NCI-H1105 (cell line): ENCODE data around the gene NUP58.
"Not testable (repeated sequence)": the region's sequence is repeated elsewhere in the genome, so short reads cannot be mapped to it uniquely, and the experiment has no call there.

ENCODE experiments used
- DNase-seq: peaks from one replicate; lab custom pipeline; 2025; lab: John Stamatoyannopoulos, UW

The NUP58 gene

DNA sequence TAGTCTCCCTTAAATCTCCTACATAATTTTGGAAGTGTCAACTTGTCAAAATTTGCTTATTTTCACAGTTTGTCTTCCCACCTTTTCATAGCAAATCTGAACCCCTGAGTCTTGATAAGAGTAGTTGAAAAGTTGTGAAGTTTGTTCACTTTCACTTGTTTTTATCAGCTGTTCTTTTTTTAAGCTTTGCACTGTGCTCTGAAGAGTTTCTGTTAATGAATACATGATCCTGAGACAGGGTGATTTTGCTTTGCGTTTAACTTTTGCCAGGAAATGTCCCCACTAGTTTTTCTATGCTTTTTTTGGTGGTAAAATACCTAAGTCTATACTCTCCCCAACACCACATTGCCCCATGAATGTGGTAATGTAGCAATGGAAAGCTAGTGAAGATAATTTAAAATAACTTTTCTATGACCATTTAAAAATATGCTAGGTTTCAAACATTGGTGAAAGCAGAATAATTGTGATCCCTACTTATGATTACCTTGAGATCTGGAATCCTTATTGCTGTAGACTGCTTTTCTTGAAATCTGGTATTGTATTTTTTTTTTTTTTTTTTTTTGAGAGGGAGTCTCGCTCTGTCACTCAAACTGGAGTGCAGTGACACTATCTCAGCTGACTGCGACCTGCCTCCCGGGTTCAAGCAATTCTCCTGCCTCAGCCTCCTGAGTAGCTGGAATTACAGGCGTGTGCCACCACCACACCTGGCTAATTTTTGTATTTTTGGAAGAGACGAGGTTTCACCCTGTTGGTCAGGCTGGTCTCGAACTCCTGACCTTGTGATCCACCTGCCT lies 5.4 kb downstream of the NUP58 start:
- no peak for DNase-seq

DNA sequence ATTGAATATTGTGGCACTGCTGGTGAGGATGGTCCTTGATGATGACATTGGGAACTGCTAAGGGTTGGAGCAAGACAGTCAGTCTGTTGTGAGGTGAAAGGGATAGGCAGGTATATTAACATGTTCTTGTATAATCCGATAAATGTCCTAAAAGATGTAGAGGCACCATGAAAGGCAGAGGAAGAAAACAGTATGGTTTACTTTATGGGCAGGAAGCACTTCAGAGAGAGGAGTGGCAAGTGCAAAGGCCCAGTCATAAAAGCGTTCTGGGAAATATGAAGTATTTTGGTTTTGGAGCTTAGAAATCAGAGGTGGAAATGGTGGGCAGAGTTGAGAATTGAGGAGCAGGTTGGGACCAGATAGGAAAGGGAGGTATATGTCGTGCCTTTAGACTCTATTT lies 9.5 kb downstream of the NUP58 start:
- no peak for DNase-seq

DNA sequence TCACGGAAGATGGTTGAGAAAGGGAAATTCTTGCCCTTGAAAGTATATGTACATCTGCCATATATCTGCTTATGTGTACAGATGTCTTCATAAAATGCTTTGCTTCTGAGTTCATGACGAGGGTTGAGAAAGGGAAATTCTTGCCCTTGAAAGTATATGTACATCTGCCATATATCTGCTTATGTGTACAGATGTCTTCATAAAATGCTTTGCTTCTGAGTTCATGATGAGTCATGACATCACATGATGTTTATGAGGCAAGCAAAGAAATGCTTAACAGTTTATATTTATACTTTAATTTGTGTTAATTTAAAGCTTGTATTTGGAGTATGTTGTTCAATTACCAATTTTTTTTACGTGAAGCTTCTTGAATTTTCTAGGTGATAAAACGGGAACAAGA lies 17.5 kb downstream of the NUP58 start:
- DNase-seq, result not testable (repeated sequence)

DNA sequence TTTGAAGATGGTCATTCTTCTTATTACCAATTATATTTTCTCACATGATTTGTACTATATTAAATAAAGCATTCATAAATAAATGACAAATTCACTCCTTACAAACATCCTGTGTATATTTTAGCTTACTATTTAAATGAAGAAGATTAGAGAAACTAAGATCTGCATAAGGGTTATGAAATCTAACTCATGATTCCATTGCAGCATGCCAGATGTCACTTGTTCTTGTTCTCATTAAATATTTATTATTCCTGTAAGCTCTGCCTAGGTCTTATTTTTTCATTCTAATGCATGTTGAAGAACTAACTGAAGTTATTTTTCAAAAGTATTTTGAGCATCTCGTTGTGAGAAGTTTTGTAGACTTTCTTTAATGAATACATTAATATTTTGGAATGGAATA lies 18.3 kb downstream of the NUP58 start:
- DNase-seq, result no peak

DNA sequence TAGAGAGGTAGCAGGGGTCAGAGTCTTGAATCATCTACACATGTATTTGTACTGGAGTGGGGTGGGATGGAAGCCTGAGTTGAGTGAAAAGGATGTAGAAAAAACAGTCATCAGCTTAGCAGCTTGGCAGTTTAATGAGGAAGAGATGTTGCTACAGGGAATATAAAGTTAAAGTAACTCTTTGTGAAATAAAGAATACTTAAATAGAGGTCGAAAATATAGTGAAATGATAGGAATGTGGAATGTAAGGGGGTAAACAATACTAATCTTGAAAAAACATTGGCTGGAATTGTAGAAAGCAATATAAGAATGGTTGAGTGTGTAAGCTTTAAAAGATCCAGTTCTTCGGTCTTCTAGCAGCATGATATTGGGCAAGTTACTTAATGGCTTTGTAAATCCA lies 22.7 kb downstream of the NUP58 start:
- DNase-seq, result no peak

DNA sequence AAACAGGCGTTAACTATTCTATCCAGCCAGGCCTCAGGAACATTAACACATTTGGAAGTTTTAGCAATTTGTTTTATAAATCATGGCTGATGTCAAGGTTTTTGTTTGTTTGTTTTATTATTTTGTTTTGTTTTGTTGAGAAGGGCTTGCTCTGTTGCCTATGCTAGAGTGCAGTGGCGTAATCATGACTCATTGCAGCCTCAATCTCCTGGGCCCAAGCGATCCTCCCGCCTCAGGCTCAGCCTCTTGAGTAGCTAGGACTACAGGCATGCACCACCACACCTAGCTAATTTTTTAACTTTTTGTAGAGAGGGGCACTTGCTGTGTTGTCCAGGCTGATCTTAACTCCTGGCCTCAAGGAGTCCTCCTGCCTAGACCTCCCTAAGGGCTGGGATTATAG lies 28.3 kb downstream of the NUP58 start:
- no peak for DNase-seq

DNA sequence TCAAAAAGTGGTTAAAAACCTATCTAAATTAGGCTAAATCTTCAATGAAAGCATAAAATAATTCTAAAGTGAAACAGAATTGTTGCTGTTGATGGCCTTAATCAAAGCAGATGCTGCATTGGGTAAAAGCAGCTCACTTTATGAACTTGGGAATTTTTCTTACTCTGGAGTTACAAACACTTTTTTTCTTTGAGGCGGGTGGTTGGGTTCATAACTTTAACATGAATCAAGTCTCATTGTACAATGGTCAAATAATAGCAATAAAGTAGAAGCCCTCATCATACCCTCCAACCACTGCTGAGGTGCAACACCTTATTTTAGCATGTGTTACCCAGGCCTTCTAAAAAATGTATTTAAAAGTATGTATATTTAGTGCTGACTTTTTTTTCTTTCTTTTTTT lies 29.1 kb downstream of the NUP58 start:
- no peak for DNase-seq

DNA sequence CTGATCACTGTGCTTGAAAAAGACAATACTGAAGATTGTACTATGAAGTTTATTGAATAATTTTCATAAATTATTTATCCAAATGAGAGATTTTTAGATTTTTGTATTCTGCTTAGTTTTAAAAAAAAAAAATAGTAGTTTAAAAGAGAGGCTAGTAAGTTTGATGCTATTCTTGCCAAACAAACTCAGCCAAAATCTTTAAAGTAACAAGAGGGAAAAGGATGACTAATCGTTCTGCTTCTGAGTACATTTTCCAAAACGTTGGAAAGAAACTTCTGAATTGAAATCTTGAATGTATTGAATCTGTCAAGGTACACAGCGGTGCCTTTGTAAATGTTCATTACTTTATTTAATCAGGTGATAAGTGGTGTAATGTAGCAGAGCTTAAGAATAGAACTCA lies 34.4 kb downstream of the NUP58 start:
- DNase-seq, result no peak

DNA sequence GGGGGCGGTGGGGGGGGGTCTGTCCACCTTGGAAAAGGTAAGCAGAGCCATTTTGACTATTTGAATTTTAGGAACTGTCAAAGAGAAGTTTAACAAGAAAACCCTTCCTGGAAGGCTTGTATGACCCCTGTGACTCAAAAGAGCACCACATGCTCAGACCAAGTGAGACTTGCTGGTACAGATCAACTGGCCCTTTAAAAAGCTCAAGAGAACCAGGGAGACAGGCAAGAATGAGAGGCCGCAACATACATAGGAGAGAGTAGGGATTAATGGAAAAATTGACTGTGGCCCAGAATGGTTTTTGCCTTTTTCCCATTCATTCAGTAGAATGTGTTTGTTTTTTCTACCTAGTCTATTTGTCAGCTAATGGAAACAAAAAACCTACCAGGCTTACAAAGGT lies 44.2 kb downstream of the NUP58 start:
- no peak for DNase-seq

DNA sequence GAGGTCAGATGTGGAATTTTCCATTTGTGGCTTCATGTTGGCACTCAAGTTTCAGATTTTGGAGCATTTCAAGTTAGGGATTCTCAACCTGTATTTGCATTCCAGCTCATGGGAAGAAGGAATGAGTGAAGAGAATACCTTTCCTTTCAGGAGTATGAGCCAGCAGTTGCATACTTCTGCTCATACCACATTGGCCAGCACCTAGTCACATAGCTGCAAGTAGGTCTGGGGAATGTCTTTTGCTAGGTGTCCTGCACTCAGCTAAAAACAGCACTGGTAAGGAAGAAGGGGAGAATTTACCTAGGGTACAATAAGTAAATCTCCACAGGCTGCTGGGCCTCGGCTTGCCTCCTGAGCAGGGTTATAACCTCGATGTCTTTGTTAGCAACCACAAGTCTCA lies 45.7 kb downstream of the NUP58 start:
- no peak for DNase-seq

DNA sequence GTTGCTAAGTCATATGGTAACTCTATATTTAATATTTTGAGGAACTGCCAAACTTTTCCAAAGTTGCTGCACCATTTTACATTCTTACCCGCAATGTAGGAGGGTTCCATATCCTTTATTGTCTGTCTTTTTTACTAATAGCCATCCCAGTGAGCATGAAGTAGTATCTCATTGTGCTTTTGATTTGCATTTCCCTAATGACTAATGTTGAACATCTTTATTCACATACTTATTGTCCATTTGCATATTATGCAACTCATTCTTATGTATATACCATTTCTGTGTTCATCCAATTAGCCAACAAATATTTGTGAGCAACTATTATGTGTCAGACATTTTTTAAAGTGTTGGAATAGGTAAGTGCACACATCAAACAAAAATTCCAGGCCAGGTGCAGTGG lies 50.0 kb downstream of the NUP58 start:
- DNase-seq, result no peak

DNA sequence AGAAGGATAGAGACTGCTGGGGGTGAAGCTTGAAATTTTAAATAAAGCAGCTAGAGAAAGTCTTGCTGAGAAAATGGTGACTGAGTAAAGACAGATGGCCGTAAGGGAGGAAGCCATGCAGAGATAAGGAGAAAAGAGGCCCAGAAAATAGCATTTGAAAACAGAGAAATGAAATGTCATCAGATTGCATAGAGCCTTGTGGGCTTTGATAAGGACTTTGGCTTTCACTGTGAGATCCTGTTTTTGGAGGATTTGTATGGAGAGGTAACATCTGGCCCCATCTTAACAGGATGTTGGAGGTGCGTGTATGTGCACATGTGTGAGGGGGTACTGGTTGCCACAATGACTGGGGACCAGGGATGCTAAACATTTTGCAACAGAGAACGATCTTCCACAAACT lies 50.8 kb downstream of the NUP58 start:
- DNase-seq, result no peak

DNA sequence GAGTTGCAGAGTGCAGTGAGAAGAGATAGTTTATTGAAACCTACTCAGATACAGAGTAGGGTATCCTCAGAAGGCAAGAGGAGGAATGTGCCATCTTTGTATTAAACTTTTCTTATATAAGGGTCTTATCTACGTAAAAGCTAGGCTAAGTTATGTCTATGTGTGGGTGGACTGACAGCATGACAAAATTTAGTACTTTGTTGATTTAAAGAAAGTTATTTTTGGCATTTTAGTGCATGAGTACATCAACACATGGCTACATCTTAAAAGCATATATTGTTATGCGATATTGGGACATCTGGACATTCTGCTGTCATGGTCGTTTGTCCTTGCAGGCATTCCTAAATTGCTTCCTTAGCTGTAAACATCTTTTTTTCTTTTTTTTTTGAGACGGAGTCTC lies 51.4 kb downstream of the NUP58 start:
- DNase-seq, result no peak

DNA sequence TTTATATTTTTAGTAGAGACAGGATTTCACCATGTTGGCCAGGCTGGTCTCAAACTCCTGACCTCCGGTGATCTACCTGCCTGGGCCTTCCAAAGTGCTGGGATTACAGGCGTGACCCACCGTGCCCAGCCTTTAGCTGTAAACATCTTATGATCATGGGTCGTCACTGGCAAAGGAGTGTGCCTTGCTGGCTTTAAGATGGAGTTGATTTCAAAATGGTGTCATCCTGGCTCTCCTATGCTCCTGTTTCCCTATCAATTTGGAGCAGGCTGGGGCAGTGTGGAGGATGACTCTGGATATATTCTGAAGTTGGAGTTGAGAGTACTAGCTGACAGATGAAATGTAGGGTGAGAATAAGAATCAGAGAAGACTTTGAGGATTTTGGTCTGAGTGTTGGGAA lies 51.9 kb downstream of the NUP58 start:
- DNase-seq, result no peak

DNA sequence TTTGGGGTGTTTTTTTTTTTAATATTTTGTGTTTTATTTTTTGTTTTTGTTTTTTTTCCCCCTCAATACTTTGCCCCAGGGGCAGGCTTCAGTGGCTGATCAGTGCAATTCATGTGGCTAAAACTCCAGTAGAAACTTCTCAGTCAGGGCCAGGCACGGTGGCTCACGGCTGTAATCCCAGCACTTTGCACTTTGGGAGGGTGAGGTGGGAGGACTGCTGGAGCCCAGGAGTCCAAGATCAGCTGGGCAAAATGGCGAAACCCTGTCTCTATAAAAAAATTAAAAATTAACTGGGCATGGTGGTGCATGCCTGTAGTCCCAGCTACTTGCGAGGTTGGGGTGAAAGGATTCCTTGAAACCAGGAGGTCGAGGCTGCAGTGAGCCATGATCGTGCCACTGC lies 53.0 kb downstream of the NUP58 start:
- DNase-seq, result no peak

DNA sequence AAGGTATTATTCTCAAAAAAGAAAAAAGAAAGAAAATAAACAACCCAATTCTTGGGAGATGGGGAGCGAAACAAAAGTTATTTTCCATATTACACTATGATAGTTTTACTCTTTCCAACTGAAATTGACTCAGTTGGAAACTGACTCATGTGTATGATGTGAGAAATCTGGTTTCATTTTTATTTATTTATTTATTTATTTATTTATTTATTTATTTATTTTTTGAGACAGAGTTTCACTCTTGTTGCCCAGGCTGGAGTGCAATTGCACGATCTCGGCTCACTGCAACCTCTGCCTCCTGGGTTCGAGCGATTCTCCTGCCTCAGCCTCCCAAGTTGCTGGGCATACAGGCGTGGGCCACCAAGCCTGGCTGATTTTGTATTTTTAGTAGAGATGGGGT lies 59.0 kb downstream of the NUP58 start:
- DNase-seq, result not testable (repeated sequence)

DNA sequence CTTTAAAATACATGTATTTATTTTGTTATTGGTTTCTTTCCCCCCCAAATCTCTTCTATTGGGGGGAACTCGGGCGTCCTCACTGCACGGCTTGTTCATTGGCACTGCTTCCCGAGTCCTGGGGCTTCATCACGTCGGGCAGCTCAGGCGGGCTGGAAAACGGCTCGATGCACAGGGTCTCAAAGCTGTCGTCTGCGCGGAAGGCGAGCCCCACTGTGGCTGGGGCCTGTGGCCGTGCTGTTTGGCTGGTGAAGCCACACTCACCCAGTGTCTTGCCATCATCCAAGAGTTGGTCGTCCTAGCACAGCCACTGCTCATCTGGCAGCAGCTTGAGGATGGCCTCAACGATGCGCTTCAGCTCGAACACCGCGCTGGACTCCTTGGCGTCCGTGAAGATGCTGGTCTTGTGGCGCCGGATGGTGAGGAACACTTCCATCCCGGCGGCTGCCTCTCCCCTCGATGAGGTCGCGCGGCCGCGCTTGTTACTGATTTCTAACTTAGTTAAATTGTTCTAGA lies 64.4 kb downstream of the NUP58 start:
- DNase-seq, result no peak

DNA sequence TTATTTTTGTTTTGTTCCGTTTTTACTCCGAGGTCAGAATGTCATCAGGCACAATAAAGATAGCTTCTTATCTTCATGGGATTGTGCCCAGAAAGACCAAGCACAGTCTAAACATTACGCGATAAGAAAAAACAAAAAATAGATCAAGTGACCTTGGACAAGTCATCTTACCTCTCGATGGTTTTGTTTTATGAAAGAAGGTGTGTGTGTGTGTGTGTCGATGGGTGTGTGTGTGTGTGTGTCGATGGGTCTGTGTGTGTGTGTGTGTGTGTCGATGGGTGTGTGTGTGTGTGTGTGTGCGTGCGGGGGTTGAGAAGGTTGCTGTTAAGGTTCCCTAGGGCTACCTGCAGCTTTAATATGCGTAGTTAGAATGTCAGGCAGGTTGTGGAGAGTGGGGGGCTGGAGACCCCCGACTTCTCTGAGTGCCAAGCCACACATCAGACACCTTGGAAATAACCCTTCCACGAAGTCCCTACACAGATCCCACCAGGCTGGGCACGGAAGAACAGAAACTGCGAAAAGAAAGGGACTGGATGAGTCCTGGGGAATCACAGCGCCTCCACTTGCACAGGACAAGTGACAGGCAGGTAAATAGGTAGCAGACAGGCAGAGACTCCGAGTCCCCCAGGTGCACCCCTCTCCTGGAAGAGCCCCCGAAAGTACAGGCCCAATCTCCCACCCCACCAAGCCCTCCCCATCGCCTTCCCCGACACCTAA lies 69.9 kb downstream of the NUP58 start:
- no peak for DNase-seq

DNA sequence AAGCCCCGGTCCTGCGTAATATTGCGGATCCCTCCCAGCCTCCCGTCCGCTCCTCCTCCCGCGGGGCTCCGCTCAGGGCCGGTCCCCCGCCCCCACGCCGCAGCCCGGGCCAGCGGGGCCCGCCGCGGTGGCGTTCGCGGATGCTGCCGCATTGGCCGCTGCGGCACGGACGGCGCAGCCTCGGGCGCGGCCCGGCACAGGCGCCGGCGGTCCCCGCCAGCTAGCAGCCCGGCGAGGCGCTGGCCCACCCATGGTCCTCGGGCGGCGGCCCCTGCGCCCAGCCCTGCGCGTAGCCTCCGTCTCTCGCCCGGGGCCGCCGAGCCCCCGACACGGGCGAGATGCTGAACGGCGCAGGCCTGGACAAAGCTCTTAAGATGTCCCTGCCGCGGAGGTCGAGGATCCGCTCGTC lies 70.5 kb downstream of the NUP58 start, which contains the start of gene ATP8A2:
Gene ATP8A2, plus strand, starts transcription at position 100 of the 409 bp plus-strand sequence. Its CDS starts 239 bp downstream, at position 339.
- DNase-seq, result no peak

DNA sequence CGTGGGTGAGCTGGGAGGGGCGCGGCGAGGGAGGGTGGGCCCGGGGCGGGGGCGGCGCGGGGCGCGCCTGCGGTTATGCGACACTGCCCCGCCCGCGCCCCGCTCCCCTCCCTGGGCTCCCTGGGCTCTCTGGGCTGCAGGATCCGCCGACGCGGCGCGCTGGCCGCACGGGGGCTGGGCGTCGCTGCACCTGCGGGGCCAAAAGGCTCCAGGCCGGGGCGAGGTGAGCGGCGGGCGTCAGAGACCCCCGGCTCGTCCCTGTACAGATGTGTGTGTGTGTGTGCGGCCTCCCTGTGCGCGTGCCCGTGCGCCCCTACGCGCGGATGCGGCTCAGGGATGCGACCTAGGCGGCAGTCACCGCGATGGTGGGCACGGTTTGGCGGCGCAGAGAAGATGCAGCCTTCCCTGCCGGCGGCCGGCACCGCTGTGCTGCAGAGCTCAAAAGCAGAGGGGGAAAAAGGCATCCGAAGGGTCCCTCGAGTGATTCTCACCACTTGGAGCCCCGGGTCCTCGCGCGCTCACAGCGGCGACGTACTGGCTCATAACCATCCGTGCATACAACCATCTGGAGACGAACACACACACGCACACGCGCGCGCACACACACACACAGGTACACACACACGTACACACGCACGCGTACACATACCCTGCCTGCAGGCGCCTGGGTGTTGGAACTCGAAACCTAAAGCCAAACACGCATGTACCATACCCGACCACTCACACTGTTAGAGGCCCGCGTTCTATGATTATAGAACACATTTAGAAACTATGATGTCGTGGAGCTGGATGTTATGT lies 71.1 kb downstream of the NUP58 start:
- no peak for DNase-seq

DNA sequence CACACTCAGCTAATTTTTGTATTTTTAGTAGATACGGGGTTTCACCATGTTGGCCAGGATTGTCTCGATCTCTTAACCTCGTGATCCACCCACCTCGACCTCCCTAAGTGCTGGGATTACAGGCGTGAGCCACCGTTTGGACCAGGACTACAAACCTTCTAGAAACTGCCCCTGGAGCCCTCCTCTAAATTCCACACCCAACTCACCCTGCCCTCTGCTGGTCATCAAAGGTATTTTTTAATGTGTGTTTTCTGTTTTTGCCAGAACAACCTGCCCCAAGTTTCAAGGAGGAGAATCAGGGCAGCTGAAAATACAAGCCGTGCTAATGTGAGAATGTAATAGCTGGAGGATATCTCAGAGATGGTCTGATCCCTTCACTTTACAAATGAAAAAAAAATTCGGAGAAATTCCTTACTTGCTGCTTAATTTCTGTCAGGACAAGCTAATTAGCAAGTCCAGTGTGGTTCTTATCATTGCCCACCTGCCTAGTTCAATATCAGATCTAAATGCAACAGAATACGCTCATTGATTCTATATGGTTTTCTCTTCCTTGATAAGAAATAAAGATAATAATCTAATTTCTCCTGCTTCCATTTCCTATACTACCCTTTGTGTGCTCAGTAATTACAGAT lies 74.4 kb downstream of the NUP58 start:
- DNase-seq, result no peak
